B cell (primary cell): ENCODE results near the gene ISG20L2. TPM values are rescaled to one million over a fixed set of nuclear protein-coding genes. Genes with fewer than 3 reads are reported as not detected.

ENCODE experiments used
- ATAC-seq: fragments of 200-7000 bp; cut with Tn5 transposase; one replicate; pipeline ENCODE4 v1.10.0; 2021; ENCODE audit warnings: low read depth, mild to moderate bottlenecking, moderate number of reproducible peaks, moderate library complexity
- CTCF ChIA-PET: fragments of 350-600 bp; sonication (Branson Sonifier 250); formaldehyde crosslinking; loops from one replicate; lab custom pipeline; 2021; ENCODE audit warnings: antibody characterized with exemption, inconsistent platforms; lab: Charles Lee
- POLR2A ChIA-PET: fragments of 350-600 bp; sonication (Branson Sonifier 250); formaldehyde crosslinking; loops from one replicate; lab custom pipeline; 2021; ENCODE audit warnings: antibody characterized with exemption; lab: Charles Lee
- DNase-seq: peaks from one replicate; pipeline ENCODE4 v3.0.0; 2013
- H2AFZ ChIP-seq: 2 replicates; pipeline ENCODE4 v1.6.1; 2012; ENCODE audit warnings: mild to moderate bottlenecking, low read depth, low read length; ENCODE audit not compliant: insufficient read depth, poor library complexity, severe bottlenecking
- H3K27ac ChIP-seq, 2 donors: 1 replicate in 1 of 2; 2 replicates in 1 of 2; pipeline ENCODE4 v1.5.1; 2012 to 2013; ENCODE audit warnings: low read length in 2 of 2, mild to moderate bottlenecking in 2 of 2, moderate library complexity in 1 of 2
- H3K27me3 ChIP-seq, 4 experiments: fragments of 200-600 bp in 1 of 4; sonication (generic) in 1 of 4; replicated peaks in 1 of 4; 1 replicate in 2 of 4; 2 replicates in 2 of 4; pipeline versions ENCODE4 v1.6.1 to v1.7.0; 2013 to 2016; ENCODE audit warnings: low read length in 3 of 4, mild to moderate bottlenecking in 2 of 4, mixed read lengths in 1 of 4, moderate library complexity in 1 of 4; ENCODE audit not compliant: insufficient read depth in 4 of 4, control insufficient read depth in 3 of 4; ENCODE audit errors: control extremely low read depth in 1 of 4
- H3K36me3 ChIP-seq, 2 experiments: replicated peaks in 1 of 2; 1 replicate in 1 of 2; 2 replicates in 1 of 2; pipeline versions ENCODE4 v1.6.1 to v1.7.1; 2013; ENCODE audit warnings: low read length in 1 of 2; ENCODE audit not compliant: insufficient read depth in 2 of 2, control insufficient read depth in 1 of 2; ENCODE audit errors: control extremely low read depth in 1 of 2, extremely low read depth in 1 of 2
- H3K4me1 ChIP-seq, 2 donors: fragments of 200-600 bp in 1 of 2; sonication (generic) in 1 of 2; 1 replicate in 1 of 2; 2 replicates in 1 of 2; pipeline versions ENCODE4 v1.5.1 to v1.6.1; 2013 to 2017; ENCODE audit warnings: low read length in 2 of 2; ENCODE audit not compliant: control insufficient read depth in 2 of 2, insufficient read depth in 2 of 2
- H3K4me2 ChIP-seq: replicated peaks from 2 replicates; pipeline ENCODE3; 2012; ENCODE audit warnings: mild to moderate bottlenecking, low read depth, low read length; ENCODE audit not compliant: poor library complexity, severe bottlenecking
- H3K4me3 ChIP-seq, 5 experiments: fragments of 200-600 bp in 1 of 5; sonication (generic) in 1 of 5; 1 replicate in 3 of 5; 2 replicates in 2 of 5; pipeline versions ENCODE4 v1.5.1 to v1.7.0; 2011 to 2016; ENCODE audit warnings: low read length in 4 of 5, mild to moderate bottlenecking in 4 of 5, low read depth in 2 of 5, control low read depth in 1 of 5, moderate library complexity in 1 of 5; ENCODE audit not compliant: insufficient read depth in 1 of 5; ENCODE audit errors: control extremely low read depth in 1 of 5, extremely low read depth in 1 of 5
- H3K79me2 ChIP-seq: fragments of 200-600 bp; sonication (generic); one replicate; pipeline ENCODE4 v1.6.0; 2016; ENCODE audit warnings: low read length; ENCODE audit not compliant: control insufficient read depth, insufficient read depth
- H3K9ac ChIP-seq: fragments of 200-600 bp; sonication (generic); 2 replicates; pipeline ENCODE4 v1.6.1; 2017; ENCODE audit warnings: mild to moderate bottlenecking, low read length, moderate library complexity
- H3K9me3 ChIP-seq, 3 donors: one replicate each; pipeline versions ENCODE4 v1.6.1 to v1.7.1; 2013; ENCODE audit warnings: low read length in 2 of 3; ENCODE audit not compliant: control insufficient read depth in 2 of 3, insufficient read depth in 1 of 3; ENCODE audit errors: control extremely low read depth in 1 of 3
- H4K20me1 ChIP-seq: 2 replicates; pipeline ENCODE4 v1.6.0; 2012; ENCODE audit warnings: mild to moderate bottlenecking, low read length; ENCODE audit not compliant: insufficient read depth, control insufficient read depth, poor library complexity, severe bottlenecking
- H3K27ac Mint-ChIP-seq: one replicate; pipeline ENCODE4 v1.8.0; 2021; ENCODE audit warnings: mixed read lengths
- H3K27me3 Mint-ChIP-seq: one replicate; pipeline ENCODE4 v1.8.0; 2021; ENCODE audit warnings: mixed read lengths
- H3K4me1 Mint-ChIP-seq: one replicate; pipeline ENCODE4 v1.8.0; 2021; ENCODE audit warnings: mixed read lengths
- H3K4me3 Mint-ChIP-seq: one replicate; pipeline ENCODE4 v1.8.0; 2021; ENCODE audit warnings: mixed read lengths
- H3K9me3 Mint-ChIP-seq: one replicate; pipeline ENCODE4 v1.8.0; 2022; ENCODE audit warnings: mixed read lengths; ENCODE audit not compliant: insufficient read depth
- CTCF ChIP-seq: fragments of 200-600 bp; IDR thresholded peaks from one replicate; pipeline ENCODE4 v1.8.0; 2022; ENCODE audit warnings: antibody characterized with exemption, mild to moderate bottlenecking
- EZH2 ChIP-seq: IDR thresholded peaks from 2 replicates; pipeline ENCODE4 v1.6.1; 2012; ENCODE audit warnings: borderline replicate concordance, low read depth, mild to moderate bottlenecking, moderate library complexity, low read length; ENCODE audit not compliant: insufficient read depth, poor library complexity, severe bottlenecking
- WGBS: methylation state at CpG from one replicate; pipeline ENCODE4 v1.1.5; 2013; ENCODE audit warnings: missing lambda C conversion rate; ENCODE audit not compliant: insufficient coverage; 5-methylcytosine and 5-hydroxymethylcytosine counted together
- intact Hi-C: fragments of 100-400 bp; cut with micrococcal nuclease; formaldehyde crosslinking; loops from one replicate; pipeline ENCODE4 v1.10.0; 2022
- polyA plus RNA-seq: library from polyadenylated mRNA; depleted of rRNA; stranded (reverse); fragments of >200 nt; gene quantifications from 2 replicates; pipeline ENCODE4 v1.2.3, GENCODE V29; 2012
- total RNA-seq, 2 donors: library from RNA; stranded (reverse); fragments of 120-200 nt in 1 of 2; gene quantifications; 1 replicate in 1 of 2; 2 replicates in 1 of 2; pipeline versions ENCODE4 v1.2.3 to v1.2.4, GENCODE V29; 2013 to 2022

ISG20L2 gene
- total and polyA plus RNA-seq, 2 donors (not counting 1 experiment from before 2014, with no cell fraction given): 30.1 to 51.7 TPM

DNA sequence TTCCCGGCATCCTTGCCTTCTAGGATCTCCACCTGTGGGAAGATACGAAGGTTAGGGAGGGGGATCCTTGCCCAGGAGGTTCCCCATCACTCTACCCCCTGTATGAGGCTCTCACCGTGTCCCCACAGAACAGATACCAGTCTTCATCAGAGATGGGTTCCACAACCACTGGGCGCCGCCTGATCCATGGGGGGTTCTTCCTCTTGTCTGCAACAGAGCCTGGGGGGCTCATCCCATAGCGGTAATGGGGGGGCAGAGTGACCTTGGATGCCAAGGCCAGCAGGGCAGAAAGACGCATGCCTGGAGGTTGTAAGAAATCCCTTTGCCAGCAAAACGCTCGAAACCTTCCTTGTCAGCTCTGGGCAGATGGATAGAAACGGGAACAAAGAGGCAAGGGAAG, 9.8 kb upstream of the ISG20L2 start:
- no peak overlapping the region for H3K9ac ChIP-seq
- no peak overlapping the region for H2AFZ ChIP-seq
- no peaks in the 10 kb centered on the region for H4K20me1 ChIP-seq
- Mint-ChIP-seq H3K27me3 (no peaks in the 10 kb centered on the region), H3K9me3 (peaks cover 2% of the 10 kb centered on the region), H3K4me1 (peaks cover 28% of the 10 kb centered on the region), H3K27ac (no peak overlapping the region), H3K4me3 (no peak overlapping the region)
- H3K79me2 ChIP-seq: peaks cover 18% of the 10 kb centered on the region
- CTCF ChIA-PET: interaction anchor here (1.0 to 1.3 kb wide), 5 partner anchors 8 to 49 kb away, joined by 3 to 5 read pairs (median 4); partner anchors contain the start of genes ISG20L2, METTL25B and PRCC
- H3K36me3 ChIP-seq: peaks cover 0 to 45% of the 10 kb centered on the region in 2 experiments
- H3K27me3 ChIP-seq: no peaks in the 10 kb centered on the region
- no peak for DNase-seq
- no peak overlapping the region for H3K4me3 ChIP-seq
- no peak for TF ChIP-seq EZH2
- TF ChIP-seq CTCF: no peak
- H3K9me3 ChIP-seq: no peaks in the 10 kb centered on the region
- H3K27ac ChIP-seq: no peak overlapping the region
- no peak for ATAC-seq
- WGBS: 97% methylated on average over 6 of the region's 10 CpGs
- no peak overlapping the region for H3K4me2 ChIP-seq
- POLR2A ChIA-PET: no interaction called here
- intact Hi-C loops: no loop called here
- H3K4me1 ChIP-seq: peaks cover 15 to 20% of the 10 kb centered on the region in 2 donors

- Mint-ChIP-seq H3K27ac (no peak overlapping the region), H3K27me3 (no peaks in the 10 kb centered on the region), H3K9me3 (no peaks in the 10 kb centered on the region), H3K4me3 (no peak overlapping the region), H3K4me1 (peaks cover 14% of the 10 kb centered on the region)
- Histone ChIP-seq H3K4me3 (no peak overlapping the region), H3K36me3 (peaks cover 0 to 52% of the 10 kb centered on the region in 2 experiments), H3K27me3 (no peaks in the 10 kb centered on the region), H3K4me1 (peaks cover 4 to 9% of the 10 kb centered on the region in 2 donors), H3K4me2 (no peak overlapping the region), H3K79me2 (peaks cover 14% of the 10 kb centered on the region), H2AFZ (no peak overlapping the region), H3K9me3 (no peaks in the 10 kb centered on the region), H3K27ac (no peak overlapping the region), H3K9ac (no peak overlapping the region), H4K20me1 (no peaks in the 10 kb centered on the region)
- intact Hi-C loops: no loop called here
- no peak for ATAC-seq
- ChIA-PET CTCF (interaction anchor here (2.8 kb wide), 1 partner anchor 8 kb away, joined by 20 read pairs; no protein-coding TSS in a partner anchor), POLR2A (interaction anchor here (0.6 kb wide), 1 partner anchor 73 kb away, joined by 4 read pairs; no protein-coding TSS in a partner anchor)
- no peak for DNase-seq
- no peak for TF ChIP-seq EZH2
- WGBS: 98% methylated on average over 19 of the region's 20 CpGs
Observed at GRCh38 chr1:156733989-156734584, 5.5 kb upstream of the ISG20L2 start.
